ENCODE measurements around the gene ZDHHC19. TPM values are rescaled to one million over a fixed set of nuclear protein-coding genes. Genes with fewer than 3 reads are reported as not detected.
A peak's percentile ranks its signal among the peaks of the same experiment; 100 is the strongest.

The ZDHHC19 gene
- total RNA-seq, 2 donors from 2014 or later: not detected

DNA sequence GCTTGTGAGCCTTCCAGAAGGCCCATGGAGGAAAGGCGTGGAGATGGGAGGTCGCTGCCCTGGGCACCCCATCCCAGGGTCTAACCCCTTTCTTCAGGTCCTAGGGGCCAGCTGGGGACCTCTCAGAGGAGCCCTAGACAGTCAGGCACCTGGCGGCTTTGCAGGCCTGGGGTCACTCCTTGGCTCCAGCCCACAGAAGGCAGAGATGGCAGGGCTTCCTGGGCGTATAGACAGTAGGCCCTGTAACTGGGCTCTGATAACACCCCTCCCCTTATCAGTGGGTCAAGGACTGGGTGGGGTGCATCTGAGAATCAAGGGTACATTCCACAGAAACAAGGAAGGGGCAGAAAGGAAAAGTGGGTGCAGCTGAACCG lies 16.7 kb downstream of the ZDHHC19 start:
- H3K4me3 ChIP-seq: no peak overlapping the region
- H3K27me3 ChIP-seq: no peaks in the 10 kb centered on the region
- TF ChIP-seq, protein P1, sequence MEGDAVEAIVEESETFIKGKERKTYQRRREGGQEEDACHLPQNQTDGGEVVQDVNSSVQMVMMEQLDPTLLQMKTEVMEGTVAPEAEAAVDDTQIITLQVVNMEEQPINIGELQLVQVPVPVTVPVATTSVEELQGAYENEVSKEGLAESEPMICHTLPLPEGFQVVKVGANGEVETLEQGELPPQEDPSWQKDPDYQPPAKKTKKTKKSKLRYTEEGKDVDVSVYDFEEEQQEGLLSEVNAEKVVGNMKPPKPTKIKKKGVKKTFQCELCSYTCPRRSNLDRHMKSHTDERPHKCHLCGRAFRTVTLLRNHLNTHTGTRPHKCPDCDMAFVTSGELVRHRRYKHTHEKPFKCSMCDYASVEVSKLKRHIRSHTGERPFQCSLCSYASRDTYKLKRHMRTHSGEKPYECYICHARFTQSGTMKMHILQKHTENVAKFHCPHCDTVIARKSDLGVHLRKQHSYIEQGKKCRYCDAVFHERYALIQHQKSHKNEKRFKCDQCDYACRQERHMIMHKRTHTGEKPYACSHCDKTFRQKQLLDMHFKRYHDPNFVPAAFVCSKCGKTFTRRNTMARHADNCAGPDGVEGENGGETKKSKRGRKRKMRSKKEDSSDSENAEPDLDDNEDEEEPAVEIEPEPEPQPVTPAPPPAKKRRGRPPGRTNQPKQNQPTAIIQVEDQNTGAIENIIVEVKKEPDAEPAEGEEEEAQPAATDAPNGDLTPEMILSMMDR (IDR thresholded peaks at IDR 0.05): no peak
- no peak for DNase-seq
- intact Hi-C loops (cut with DNase I): no loop called here
- no peaks in the 10 kb centered on the region for H3K36me3 ChIP-seq
- no peak overlapping the region for H3K9ac ChIP-seq (ENCODE audit: low read depth in 2 of 2, low read length in 2 of 2)
- H3K9me3 ChIP-seq: no peaks in the 10 kb centered on the region
- H3K4me1 ChIP-seq: peaks cover 13% of the 10 kb centered on the region
- peak overlapping the region; percentile 58 for H3K27ac ChIP-seq

DNA sequence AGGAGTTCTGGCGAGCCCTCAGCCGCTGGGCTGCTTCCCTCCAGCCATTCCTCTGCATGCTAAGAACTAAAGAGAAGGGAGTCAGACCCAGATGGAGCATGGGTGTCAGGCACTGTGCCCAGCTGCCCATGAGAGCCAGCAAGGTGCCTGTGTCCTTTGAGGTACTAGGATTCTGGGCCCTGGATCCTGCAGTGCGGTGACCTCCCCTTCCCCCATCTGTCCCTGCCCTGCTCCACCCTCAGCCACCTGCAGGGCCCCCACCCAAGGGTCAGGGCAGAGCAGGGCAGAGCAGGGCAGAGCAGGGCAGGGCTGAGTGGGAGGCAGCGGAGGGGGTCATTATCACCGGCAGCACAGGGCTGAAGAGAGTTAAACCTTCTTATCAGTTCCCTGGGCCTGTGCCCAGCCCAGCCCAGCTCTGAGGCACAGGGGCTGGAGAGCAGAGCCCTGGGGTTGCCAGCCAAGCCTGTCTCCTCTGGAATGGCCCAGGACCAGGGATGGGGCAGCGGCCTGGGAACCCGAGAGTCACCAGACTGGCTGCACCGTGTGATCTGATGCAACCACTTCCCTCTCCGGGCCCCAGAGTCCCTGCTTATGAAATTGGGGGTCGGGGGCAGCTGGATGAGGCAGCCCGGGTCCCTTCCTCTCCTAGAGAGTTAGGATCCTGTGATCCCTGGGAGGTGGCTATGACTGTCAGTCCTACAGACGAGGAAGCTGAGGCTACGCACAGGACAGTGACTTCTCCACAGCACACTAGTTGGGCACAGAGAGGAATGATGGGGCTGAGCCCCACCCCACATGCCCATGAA lies 17.3 kb downstream of the ZDHHC19 start:
- intact Hi-C loops (cut with DNase I): no loop called here
- no peak overlapping the region for H3K4me3 ChIP-seq
- peak overlapping the region; percentile 58 for H3K27ac ChIP-seq
- H3K27me3 ChIP-seq: no peaks in the 10 kb centered on the region
- H3K9me3 ChIP-seq: no peaks in the 10 kb centered on the region
- DNase-seq: peak; percentile 77
- TF ChIP-seq, protein P1 (IDR thresholded peaks at IDR 0.05): no peak
- H3K36me3 ChIP-seq: no peaks in the 10 kb centered on the region
- H3K9ac ChIP-seq (ENCODE audit: low read depth in 2 of 2, low read length in 2 of 2): peak overlapping the region in 1 of 2 donors; percentile 69
- peaks cover 13% of the 10 kb centered on the region for H3K4me1 ChIP-seq

DNA sequence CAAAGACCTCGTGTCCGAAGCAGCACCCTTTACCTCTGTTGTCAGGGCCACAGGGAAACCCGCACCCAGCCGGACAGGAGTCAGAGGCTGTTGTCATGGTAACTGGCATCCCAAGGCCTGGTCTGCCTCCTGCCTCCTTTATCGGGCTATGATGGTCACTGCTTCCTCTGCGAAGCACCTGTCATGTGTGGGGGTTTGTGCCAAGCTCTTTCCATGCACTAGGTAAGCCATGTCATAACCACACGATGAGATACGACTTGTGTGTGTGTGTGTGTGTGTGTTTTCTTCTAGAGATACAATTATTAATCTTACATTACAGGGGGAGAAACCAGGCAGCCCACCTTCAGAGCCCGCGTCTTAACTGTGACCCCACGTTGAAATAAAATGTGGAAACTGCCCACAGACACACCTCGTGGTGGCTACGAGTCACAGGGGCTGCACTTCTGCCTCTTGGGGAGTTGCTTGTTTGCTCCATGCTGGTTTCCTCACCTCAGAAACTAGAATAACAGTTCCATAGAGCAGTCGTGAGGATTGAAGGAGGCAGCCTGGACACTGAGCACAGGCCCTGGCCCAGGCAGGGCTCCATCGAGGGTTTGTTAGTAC lies 18.0 kb downstream of the ZDHHC19 start:
- DNase-seq: no peak
- H3K9ac ChIP-seq (ENCODE audit: low read depth in 2 of 2, low read length in 2 of 2): peak overlapping the region in 1 of 2 donors; percentile 69
- peak overlapping the region; percentile 58 for H3K27ac ChIP-seq
- H3K4me1 ChIP-seq: peaks cover 13% of the 10 kb centered on the region
- TF ChIP-seq, protein P1 (IDR thresholded peaks at IDR 0.05): no peak
- no peak overlapping the region for H3K4me3 ChIP-seq
- no peaks in the 10 kb centered on the region for H3K27me3 ChIP-seq
- intact Hi-C loops (cut with DNase I): no loop called here
- H3K9me3 ChIP-seq: no peaks in the 10 kb centered on the region
- no peaks in the 10 kb centered on the region for H3K36me3 ChIP-seq

DNA sequence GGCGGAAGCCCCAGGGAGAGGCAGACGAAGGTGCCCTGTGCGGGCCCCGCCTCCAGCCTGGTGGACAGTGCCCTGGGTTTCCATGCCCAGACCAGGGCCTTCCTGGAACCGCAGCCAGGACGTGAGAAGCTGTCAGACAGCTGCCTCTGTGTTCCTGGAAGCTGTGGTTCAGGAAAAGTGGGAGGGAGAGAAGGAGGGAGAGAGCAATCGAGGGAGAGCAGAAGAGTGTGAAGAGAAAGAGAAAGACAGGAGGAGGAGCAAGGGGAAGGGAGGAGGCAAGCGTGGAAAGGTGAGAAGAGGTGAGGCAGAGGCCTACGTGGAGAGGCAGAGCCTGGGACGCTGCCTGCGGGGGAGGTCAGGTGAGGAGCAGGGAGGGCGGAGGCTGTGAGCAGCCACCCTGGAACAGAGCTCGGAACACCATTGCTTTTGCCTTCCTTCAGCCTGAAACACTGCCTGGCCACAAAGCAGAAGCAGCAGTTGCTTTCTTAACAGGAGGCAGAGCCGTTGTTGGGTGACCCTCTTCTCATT lies 18.6 kb downstream of the ZDHHC19 start:
- Histone ChIP-seq H3K36me3 (no peaks in the 10 kb centered on the region), H3K9ac (ENCODE audit: low read depth in 2 of 2, low read length in 2 of 2) (peak overlapping the region; percentile 19 to 69), H3K27me3 (no peaks in the 10 kb centered on the region), H3K4me1 (peaks cover 13% of the 10 kb centered on the region), H3K9me3 (no peaks in the 10 kb centered on the region), H3K4me3 (no peak overlapping the region), H3K27ac (peak overlapping the region; percentile 58)
- DNase-seq: peak; percentile 73
- TF ChIP-seq, protein P1 (IDR thresholded peaks at IDR 0.05): no peak
- intact Hi-C loops (cut with DNase I): no loop called here

DNA sequence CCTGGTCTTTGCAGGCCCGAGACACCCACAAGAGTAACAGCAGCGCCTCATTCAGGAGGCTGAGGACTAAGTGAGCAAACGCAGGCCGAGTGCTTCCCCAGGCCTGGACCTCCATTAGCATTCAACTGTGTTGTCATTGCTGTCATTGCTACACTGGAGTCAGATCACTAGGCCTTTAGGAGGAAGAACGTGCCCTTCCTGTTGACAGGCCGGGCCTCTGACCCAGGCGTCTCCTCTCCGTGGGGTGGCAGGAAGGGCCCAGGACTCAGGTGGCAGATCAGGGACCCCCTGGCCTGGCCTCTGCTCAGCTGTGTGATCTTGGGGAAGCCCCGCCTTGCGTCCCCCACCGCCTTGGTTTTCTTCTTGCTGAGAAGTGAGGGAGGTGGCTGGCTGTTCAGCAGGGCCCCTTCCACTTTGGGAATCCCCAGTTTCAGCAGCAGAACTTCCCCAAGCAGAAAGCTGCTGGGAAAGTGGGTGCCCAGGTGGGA lies 19.1 kb downstream of the ZDHHC19 start:
- peak overlapping the region; percentile 58 for H3K27ac ChIP-seq
- no peaks in the 10 kb centered on the region for H3K9me3 ChIP-seq
- no peak overlapping the region for H3K4me3 ChIP-seq
- H3K4me1 ChIP-seq: peaks cover 14% of the 10 kb centered on the region
- peak overlapping the region; percentile 19 to 69 for H3K9ac ChIP-seq (ENCODE audit: low read depth in 2 of 2, low read length in 2 of 2)
- DNase-seq: no peak
- TF ChIP-seq, protein P1 (IDR thresholded peaks at IDR 0.05): no peak
- H3K36me3 ChIP-seq: no peaks in the 10 kb centered on the region
- no peaks in the 10 kb centered on the region for H3K27me3 ChIP-seq
- intact Hi-C loops (cut with DNase I): no loop called here
